GM12878 (cell line): ENCODE data around the gene NUP210L. TPM values are rescaled to one million over a fixed set of nuclear protein-coding genes. Genes with fewer than 3 reads are reported as not detected.

Experiments
- BCL11A ChIP-seq: IDR thresholded peaks from 2 replicates; pipeline ENCODE4 v1.6.1; 2011; ENCODE audit warnings: low read depth, low read length
- ESRRA ChIP-seq: IDR thresholded peaks from 2 replicates; pipeline ENCODE4 v1.6.1; 2012; ENCODE audit warnings: mild to moderate bottlenecking, low read length, improper control_type of control experiment
- GABPA ChIP-seq: IDR thresholded peaks from 2 replicates; pipeline ENCODE4 v1.6.1; 2014; ENCODE audit warnings: antibody characterized with exemption, low read depth, mild to moderate bottlenecking, inconsistent platforms
- HDAC2 ChIP-seq: fragments of 200-600 bp; sonication (generic); IDR thresholded peaks from 2 replicates; pipeline ENCODE4 v1.6.1; 2017
- HDAC6 ChIP-seq: fragments of 200-600 bp; sonication (generic); IDR thresholded peaks from one replicate; pipeline ENCODE4 v1.8.0; 2017; ENCODE audit warnings: antibody characterized with exemption; ENCODE audit not compliant: unreplicated experiment
- IKZF1 ChIP-seq: fragments of 450-650 bp; conservative IDR thresholded peaks from 2 replicates; pipeline ENCODE4 v1.6.1; 2017; ENCODE audit warnings: antibody characterized with exemption, mild to moderate bottlenecking
- IKZF2 ChIP-seq, 2 experiments: fragments of 450-650 bp; IDR thresholded peaks; 2 replicates each; pipeline ENCODE4 v1.6.1; 2017; ENCODE audit warnings: mild to moderate bottlenecking in 2 of 2, moderate library complexity in 2 of 2
- MXI1 ChIP-seq: fragments of 150-350 bp; IDR thresholded peaks from 2 replicates; pipeline ENCODE4 v1.6.1; 2011; ENCODE audit warnings: low read depth, mild to moderate bottlenecking, inconsistent platforms, low read length, improper control_type of control experiment
- NR2F1 ChIP-seq: fragments of 450-650 bp; conservative IDR thresholded peaks from 2 replicates; pipeline ENCODE4 v1.6.1; 2017; ENCODE audit warnings: mild to moderate bottlenecking
- NRF1 ChIP-seq: conservative IDR thresholded peaks from 2 replicates; pipeline ENCODE4 v1.6.1; 2011; ENCODE audit warnings: mild to moderate bottlenecking, low read depth, low read length, improper control_type of control experiment
- PML ChIP-seq: IDR thresholded peaks from 2 replicates; pipeline ENCODE4 v1.6.1; 2012; ENCODE audit warnings: low read length, inconsistent platforms
- POLR2A ChIP-seq: IDR thresholded peaks from 2 replicates; pipeline ENCODE4 v1.6.1; 2011; ENCODE audit warnings: low read depth, mild to moderate bottlenecking, low read length
- RAD51 ChIP-seq: fragments of 450-650 bp; IDR thresholded peaks from 2 replicates; pipeline ENCODE4 v1.6.1; 2016; ENCODE audit warnings: moderate library complexity, mild to moderate bottlenecking, inconsistent platforms
- RCOR1 ChIP-seq: conservative IDR thresholded peaks from 2 replicates; pipeline ENCODE4 v1.6.1; 2012; ENCODE audit warnings: low read depth, low read length, improper control_type of control experiment
- SREBF2 ChIP-seq: IDR thresholded peaks from 2 replicates; pipeline ENCODE4 v1.6.1; 2012; ENCODE audit warnings: mild to moderate bottlenecking, low read length
- TCF3 ChIP-seq: IDR thresholded peaks from 2 replicates; pipeline ENCODE4 v1.6.1; 2012; ENCODE audit warnings: low read depth, mild to moderate bottlenecking, low read length, borderline replicate concordance; ENCODE audit not compliant: insufficient read depth
- YBX1 ChIP-seq: fragments of 450-650 bp; IDR thresholded peaks from 2 replicates; pipeline ENCODE4 v1.6.1; 2016; ENCODE audit warnings: antibody characterized with exemption
- ZZZ3 ChIP-seq: IDR thresholded peaks from 2 replicates; pipeline ENCODE4 v1.6.1; 2011; ENCODE audit warnings: low read depth; ENCODE audit not compliant: control insufficient read depth, insufficient read length
- polyA plus RNA-seq, 11 experiments: library from polyadenylated mRNA; depleted of rRNA in 4 of 11; unstranded in 6 of 11; stranded (reverse) in 5 of 11; fragments of >200 nt; fragmentation: Nextera tagmentation in 4 of 11; fragmentation: Illumina TruSeq in 1 of 11; extraction: Ambion mirVana in 4 of 11; extraction: Trizol in 1 of 11; gene quantifications; 1 replicate in 1 of 11; 2 replicates in 10 of 11; pipeline versions ENCODE4 v1.2.1 to v1.2.3, GENCODE V29; 2011 to 2016; ENCODE audit warnings: inconsistent platforms in 2 of 11, missing spikeins in 2 of 11, low read depth in 1 of 11
- total RNA-seq, 4 experiments: library from RNA; depleted of rRNA in 3 of 4; stranded (reverse); fragments of >200 nt in 3 of 4; fragmentation: Illumina TruSeq in 1 of 4; extraction: Trizol in 1 of 4; gene quantifications; 2 replicates each; pipeline versions ENCODE4 v1.2.1 to v1.2.3, GENCODE V29; 2013 to 2021
- TF ChIP-seq, protein P1 (sequence below): fragments of 450-650 bp; IDR thresholded peaks from 2 replicates; pipeline ENCODE4 v1.6.1; 2017; ENCODE audit warnings: mild to moderate bottlenecking, moderate library complexity
- TF ChIP-seq, protein P2 (sequence below): IDR thresholded peaks from 2 replicates; pipeline ENCODE4 v1.6.1; 2012; ENCODE audit warnings: low read depth, low read length, improper control_type of control experiment
- TF ChIP-seq, protein P3 (sequence below): fragments of 450-650 bp; IDR thresholded peaks from 2 replicates; pipeline ENCODE4 v1.6.1; 2014; ENCODE audit warnings: mild to moderate bottlenecking
- TF ChIP-seq, protein P4 (sequence below): fragments of 450-650 bp; formaldehyde crosslinking; IDR thresholded peaks from 2 replicates; pipeline ENCODE4 v1.4.0; 2022; ENCODE audit warnings: mild to moderate bottlenecking, moderate library complexity

Gene NUP210L
- total and polyA plus RNA-seq, 10 of the 15 experiments (the other 5 are each of a cell fraction or from before 2014, with no cell fraction given): 0.04 to 0.08 (median 0.07) TPM; not detected in 7

DNA sequence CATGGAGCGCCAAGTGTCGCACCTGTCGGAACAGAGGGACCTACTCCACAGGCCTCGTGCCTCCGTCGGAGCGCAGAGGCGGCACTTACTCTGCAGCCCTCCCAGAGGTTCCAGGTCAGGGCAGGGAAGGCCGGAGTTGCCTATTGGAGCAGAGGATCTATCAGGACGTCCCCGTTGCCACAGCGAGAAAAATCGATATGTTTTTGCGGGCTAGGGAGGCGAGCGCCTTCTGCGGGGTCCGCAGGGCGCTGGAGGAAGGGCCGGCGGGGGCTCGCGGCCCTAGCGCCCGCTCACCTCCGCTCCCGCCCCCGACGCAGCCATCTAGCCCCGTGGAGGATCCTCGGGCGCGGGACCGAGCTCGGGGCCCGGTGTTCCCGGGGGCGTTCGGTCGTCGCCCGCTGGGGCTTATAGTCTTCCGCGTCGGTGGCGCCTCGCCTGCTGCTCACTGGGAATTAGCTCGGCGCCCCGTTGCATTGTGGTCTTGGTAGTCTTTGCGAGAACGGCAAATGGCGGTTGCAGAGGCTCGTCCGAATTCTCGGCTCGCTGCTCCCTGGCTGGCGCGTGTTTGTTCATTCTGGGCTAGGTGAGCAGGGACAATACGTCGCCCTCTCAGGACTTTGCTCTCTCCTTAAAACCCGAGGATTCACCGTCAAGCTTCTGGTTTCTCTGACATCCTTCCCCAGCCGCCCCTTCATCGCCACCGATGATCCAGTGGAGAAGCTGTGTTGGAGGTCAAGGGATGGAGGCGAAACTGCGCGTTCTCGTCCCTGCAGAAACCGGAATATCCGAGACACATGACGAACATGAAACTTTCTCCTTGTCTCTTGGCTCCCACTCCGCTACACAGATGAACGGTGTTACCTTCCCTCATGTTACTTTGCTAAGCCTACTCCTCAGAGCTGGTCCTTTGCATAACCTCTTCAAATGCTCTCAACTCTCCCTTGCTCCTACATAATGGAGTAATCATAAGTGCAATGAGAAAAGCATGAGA lies 177.3 kb downstream of the NUP210L start, which contains the start of gene JTB (continued):
- peak; percentile 84 for TF ChIP-seq IKZF1
- no peak for TF ChIP-seq PML
- TF ChIP-seq, protein P1, sequence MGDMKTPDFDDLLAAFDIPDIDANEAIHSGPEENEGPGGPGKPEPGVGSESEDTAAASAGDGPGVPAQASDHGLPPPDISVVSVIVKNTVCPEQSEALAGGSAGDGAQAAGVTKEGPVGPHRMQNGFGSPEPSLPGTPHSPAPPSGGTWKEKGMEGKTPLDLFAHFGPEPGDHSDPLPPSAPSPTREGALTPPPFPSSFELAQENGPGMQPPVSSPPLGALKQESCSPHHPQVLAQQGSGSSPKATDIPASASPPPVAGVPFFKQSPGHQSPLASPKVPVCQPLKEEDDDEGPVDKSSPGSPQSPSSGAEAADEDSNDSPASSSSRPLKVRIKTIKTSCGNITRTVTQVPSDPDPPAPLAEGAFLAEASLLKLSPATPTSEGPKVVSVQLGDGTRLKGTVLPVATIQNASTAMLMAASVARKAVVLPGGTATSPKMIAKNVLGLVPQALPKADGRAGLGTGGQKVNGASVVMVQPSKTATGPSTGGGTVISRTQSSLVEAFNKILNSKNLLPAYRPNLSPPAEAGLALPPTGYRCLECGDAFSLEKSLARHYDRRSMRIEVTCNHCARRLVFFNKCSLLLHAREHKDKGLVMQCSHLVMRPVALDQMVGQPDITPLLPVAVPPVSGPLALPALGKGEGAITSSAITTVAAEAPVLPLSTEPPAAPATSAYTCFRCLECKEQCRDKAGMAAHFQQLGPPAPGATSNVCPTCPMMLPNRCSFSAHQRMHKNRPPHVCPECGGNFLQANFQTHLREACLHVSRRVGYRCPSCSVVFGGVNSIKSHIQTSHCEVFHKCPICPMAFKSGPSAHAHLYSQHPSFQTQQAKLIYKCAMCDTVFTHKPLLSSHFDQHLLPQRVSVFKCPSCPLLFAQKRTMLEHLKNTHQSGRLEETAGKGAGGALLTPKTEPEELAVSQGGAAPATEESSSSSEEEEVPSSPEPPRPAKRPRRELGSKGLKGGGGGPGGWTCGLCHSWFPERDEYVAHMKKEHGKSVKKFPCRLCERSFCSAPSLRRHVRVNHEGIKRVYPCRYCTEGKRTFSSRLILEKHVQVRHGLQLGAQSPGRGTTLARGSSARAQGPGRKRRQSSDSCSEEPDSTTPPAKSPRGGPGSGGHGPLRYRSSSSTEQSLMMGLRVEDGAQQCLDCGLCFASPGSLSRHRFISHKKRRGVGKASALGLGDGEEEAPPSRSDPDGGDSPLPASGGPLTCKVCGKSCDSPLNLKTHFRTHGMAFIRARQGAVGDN: no peak
- TF ChIP-seq POLR2A: peak; percentile 95
- no peak; the same call in 1 of the 2 replicates for TF ChIP-seq NR2F1
- no peak for TF ChIP-seq BCL11A
- no peak for TF ChIP-seq TCF3
- TF ChIP-seq YBX1: no peak
- no peak for TF ChIP-seq ZZZ3
- TF ChIP-seq RCOR1: no peak
- TF ChIP-seq, protein P2, sequence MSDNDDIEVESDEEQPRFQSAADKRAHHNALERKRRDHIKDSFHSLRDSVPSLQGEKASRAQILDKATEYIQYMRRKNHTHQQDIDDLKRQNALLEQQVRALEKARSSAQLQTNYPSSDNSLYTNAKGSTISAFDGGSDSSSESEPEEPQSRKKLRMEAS: peak; percentile 31; the same call in 1 of the 2 replicates
- TF ChIP-seq, protein P3, sequence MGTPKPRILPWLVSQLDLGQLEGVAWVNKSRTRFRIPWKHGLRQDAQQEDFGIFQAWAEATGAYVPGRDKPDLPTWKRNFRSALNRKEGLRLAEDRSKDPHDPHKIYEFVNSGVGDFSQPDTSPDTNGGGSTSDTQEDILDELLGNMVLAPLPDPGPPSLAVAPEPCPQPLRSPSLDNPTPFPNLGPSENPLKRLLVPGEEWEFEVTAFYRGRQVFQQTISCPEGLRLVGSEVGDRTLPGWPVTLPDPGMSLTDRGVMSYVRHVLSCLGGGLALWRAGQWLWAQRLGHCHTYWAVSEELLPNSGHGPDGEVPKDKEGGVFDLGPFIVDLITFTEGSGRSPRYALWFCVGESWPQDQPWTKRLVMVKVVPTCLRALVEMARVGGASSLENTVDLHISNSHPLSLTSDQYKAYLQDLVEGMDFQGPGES: no peak
- peak; percentile 30 for TF ChIP-seq HDAC6
- no peak for TF ChIP-seq RAD51
- TF ChIP-seq SREBF2: no peak
- TF ChIP-seq GABPA: no peak
- no peak for TF ChIP-seq NRF1
- TF ChIP-seq IKZF2 (IDR thresholded peaks at IDR 0.05): peak; percentile 29 to 36; a peak in 3 of 4 replicates
- no peak for TF ChIP-seq HDAC2
- peak; percentile 60 for TF ChIP-seq MXI1
- no peak for TF ChIP-seq ESRRA
- TF ChIP-seq, protein P4, sequence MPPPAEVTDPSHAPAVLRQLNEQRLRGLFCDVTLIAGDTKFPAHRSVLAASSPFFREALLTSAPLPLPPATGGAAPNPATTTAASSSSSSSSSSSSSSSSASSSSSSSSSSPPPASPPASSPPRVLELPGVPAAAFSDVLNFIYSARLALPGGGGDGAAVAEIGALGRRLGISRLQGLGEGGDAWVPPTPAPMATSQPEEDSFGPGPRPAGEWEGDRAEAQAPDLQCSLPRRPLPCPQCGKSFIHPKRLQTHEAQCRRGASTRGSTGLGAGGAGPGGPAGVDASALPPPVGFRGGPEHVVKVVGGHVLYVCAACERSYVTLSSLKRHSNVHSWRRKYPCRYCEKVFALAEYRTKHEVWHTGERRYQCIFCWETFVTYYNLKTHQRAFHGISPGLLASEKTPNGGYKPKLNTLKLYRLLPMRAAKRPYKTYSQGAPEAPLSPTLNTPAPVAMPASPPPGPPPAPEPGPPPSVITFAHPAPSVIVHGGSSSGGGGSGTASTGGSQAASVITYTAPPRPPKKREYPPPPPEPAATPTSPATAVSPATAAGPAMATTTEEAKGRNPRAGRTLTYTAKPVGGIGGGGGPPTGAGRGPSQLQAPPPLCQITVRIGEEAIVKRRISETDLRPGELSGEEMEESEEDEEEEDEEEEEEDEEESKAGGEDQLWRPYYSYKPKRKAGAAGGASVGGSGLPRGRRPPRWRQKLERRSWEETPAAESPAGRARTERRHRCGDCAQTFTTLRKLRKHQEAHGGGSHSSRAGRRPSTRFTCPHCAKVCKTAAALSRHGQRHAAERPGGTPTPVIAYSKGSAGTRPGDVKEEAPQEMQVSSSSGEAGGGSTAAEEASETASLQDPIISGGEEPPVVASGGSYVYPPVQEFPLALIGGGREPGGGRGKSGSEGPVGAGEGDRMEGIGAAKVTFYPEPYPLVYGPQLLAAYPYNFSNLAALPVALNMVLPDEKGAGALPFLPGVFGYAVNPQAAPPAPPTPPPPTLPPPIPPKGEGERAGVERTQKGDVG: no peak
